ENCODE data around the gene GRK6.

Gene GRK6

DNA sequence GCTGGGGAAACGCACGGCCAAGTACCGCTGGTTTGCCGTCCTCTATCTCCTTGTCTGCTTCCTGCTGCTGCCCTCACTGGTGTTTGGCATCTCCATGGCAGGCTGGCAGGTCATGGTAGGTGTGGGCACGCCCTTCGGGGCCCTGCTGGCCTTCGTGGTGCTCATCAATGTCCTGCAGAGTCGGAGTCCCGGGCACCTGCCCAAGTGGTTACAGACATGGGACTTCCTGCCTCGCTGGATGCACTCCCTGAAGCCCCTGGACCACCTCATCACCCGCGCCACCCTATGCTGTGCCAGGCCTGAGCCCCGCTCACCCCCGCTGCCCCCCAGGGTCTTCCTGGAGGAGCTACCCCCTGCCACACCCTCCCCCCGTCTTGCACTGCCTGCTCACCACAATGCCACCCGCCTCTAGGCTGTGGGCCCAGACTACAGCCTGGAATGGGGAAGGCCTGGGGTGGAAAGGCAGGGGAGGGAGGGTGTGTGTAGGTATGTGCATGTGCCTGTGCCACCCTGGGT is 28.5 kb upstream of the GRK6 start:
- H3K9ac ChIP-seq (ENCODE audit: low read depth in 1 of 2, low read length in 2 of 2) = no peak overlapping the region
- no peak overlapping the region for H3K27ac ChIP-seq (ENCODE audit: low read depth, low read length)
- H3K4me1 ChIP-seq (ENCODE audit: control insufficient read depth in 1 of 2, insufficient read depth in 2 of 2, low read length in 2 of 2) = peaks cover 15 to 19% of the 10 kb centered on the region in 2 donors
- H3K36me3 ChIP-seq (ENCODE audit: control insufficient read depth in 1 of 2, insufficient read depth in 2 of 2, low read length in 2 of 2) = no peaks in the 10 kb centered on the region
- peaks cover 4 to 14% of the 10 kb centered on the region in 2 donors for H3K27me3 ChIP-seq (ENCODE audit: control insufficient read depth in 1 of 2, insufficient read depth in 2 of 2, low read length in 2 of 2)
- H3K9me3 ChIP-seq (ENCODE audit: control insufficient read depth in 1 of 2, low read length in 2 of 2) = no peaks in the 10 kb centered on the region
- no peak overlapping the region for H3K4me3 ChIP-seq (ENCODE audit: low read depth in 1 of 2, low read length in 2 of 2)

DNA sequence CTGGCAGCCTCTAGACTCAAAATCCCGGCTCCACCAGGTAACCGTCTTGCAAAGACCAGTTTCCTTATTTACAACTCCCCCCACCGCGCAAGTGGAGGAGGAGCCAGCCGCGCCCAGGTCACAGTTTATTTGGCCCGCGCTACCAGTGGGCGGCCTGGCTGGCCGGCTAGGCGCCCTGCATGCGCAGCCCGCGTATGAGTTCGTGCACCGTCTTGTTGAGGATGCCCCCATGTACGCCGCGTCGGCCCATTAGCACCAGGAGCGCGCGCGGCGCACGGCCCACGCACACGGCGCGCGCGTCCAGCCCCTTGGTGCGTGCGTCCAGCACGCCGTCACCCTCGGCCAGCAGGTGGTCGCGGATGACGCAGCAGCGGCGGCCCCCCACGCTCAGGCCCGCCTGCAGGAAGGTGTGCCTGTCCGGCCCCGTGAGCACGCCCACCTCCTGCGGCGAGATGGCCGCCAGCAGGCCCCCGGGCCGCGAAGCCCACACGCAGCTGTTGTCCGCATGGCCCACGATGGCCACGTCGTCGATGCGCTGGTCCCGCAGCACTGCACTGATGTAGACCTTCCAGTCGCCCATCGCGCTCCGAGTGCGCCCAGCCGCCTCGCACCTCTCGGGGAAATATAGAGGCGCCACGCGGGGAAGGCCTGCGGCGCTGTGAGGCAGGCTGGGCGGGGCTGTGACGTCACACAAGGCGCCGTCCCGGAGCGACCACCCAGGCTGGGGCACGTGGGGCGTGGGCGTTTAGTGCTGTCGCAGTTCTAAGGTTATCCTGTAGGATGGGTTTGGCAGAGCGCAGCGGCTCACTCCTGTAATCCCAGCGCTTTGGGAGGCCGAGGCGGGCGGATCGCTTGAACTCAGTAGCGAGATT is 26.2 kb upstream of the GRK6 start, which contains the start of gene PFN3:
TSS of gene PFN3 (minus strand) at position 665 of the 872 bp plus-strand sequence. CDS start at position 580, 85 bp downstream.
- Histone ChIP-seq H3K9ac (ENCODE audit: low read depth in 1 of 2, low read length in 2 of 2) (peak within 1 kb of the TSS; percentile 24 to 60), H3K9me3 (ENCODE audit: control insufficient read depth in 1 of 2, low read length in 2 of 2) (no peaks in the 10 kb centered on the region), H3K4me1 (ENCODE audit: control insufficient read depth in 1 of 2, insufficient read depth in 2 of 2, low read length in 2 of 2) (peaks cover 33 to 34% of the 10 kb centered on the region in 2 donors), H3K27ac (ENCODE audit: low read depth, low read length) (peak within 1 kb of the TSS; percentile 30), H3K36me3 (ENCODE audit: control insufficient read depth in 1 of 2, insufficient read depth in 2 of 2, low read length in 2 of 2) (no peaks in the 10 kb centered on the region), H3K4me3 (ENCODE audit: low read depth in 1 of 2, low read length in 2 of 2) (peak within 1 kb of the TSS; percentile 34 to 45), H3K27me3 (ENCODE audit: control insufficient read depth in 1 of 2, insufficient read depth in 2 of 2, low read length in 2 of 2) (peaks cover 6 to 14% of the 10 kb centered on the region in 2 donors)

DNA sequence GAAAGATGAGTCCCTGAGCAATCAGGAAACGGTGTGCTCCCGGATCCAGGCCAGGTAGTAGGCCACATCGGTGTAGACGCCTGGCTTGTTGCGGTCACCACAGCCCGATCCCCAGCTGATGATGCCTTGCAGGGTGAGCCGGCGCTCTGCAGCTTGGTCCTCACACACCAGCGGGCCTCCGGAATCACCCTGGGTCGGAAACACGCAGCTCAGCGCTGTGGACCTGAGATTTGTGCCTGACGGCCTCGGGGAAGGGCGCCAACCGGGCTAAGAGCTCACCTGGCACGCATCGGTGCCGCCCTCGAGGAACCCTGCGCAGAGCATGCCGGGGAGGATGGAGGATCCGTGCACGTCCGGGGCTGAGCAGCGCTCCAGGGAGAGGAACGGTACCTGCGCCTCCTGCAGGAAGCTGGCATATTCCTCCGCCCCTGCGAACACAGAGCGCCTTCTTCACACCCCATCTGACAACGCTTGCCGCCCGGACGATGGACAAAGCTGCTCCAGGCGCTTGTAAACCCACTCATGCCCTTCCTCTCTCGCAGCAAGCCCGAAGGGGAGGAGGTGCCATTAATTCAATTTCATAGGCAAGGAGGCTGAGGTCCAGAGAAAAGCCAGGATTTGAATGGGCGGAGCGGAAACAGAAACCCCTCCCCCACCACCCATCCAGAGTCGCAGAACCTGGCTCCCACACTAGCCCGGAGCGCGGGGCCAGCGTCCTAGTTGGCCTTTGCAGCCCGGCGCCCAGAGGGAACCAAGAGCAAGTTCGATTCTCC is 24.0 kb upstream of the GRK6 start:
- Histone ChIP-seq H3K4me1 (ENCODE audit: control insufficient read depth in 1 of 2, insufficient read depth in 2 of 2, low read length in 2 of 2) (peaks cover 38 to 40% of the 10 kb centered on the region in 2 donors), H3K9ac (ENCODE audit: low read depth in 1 of 2, low read length in 2 of 2) (peak overlapping the region; percentile 69 to 91), H3K27me3 (ENCODE audit: control insufficient read depth in 1 of 2, insufficient read depth in 2 of 2, low read length in 2 of 2) (peaks cover 6 to 14% of the 10 kb centered on the region in 2 donors), H3K36me3 (ENCODE audit: control insufficient read depth in 1 of 2, insufficient read depth in 2 of 2, low read length in 2 of 2) (no peaks in the 10 kb centered on the region), H3K9me3 (ENCODE audit: control insufficient read depth in 1 of 2, low read length in 2 of 2) (no peaks in the 10 kb centered on the region), H3K4me3 (ENCODE audit: low read depth in 1 of 2, low read length in 2 of 2) (peak overlapping the region; percentile 53 to 84), H3K27ac (ENCODE audit: low read depth, low read length) (no peak overlapping the region)

DNA sequence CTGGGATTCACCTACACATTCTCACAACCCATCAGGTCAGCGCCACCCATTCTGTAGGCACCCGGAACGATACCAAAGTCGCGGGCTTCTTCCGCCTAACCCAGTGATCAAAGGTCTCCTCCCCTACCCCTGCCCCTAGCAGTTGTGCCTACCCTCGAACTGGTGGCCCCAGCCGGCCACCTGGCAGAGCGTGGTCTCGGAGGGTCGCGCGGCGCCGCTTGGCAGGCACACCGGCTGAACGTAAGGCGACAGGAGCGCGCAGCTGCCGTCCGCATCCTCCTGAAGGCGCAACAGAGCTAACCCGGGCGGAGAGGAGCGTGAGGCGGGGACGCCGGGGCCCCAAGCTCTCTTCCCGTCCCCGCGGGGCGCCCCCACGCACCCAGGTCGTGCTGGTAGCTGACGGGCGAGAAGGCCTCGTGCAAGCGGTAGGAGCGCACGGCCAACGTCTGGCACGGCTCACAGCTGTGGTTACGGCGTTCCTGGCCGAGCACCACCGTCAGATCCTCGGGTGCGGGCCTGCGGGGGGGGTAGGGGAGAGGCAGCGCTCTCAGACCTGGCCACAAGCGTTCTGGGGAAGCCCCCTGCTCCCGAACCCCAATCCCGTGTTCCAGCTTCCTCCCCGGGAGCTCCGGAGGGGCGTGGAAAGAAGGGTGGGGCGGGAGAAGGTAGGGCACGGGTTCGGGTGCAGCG is 23.2 kb upstream of the GRK6 start:
- peaks cover 6 to 14% of the 10 kb centered on the region in 2 donors for H3K27me3 ChIP-seq (ENCODE audit: control insufficient read depth in 1 of 2, insufficient read depth in 2 of 2, low read length in 2 of 2)
- H3K36me3 ChIP-seq (ENCODE audit: control insufficient read depth in 1 of 2, insufficient read depth in 2 of 2, low read length in 2 of 2) = no peaks in the 10 kb centered on the region
- H3K9me3 ChIP-seq (ENCODE audit: control insufficient read depth in 1 of 2, low read length in 2 of 2) = no peaks in the 10 kb centered on the region
- H3K4me1 ChIP-seq (ENCODE audit: control insufficient read depth in 1 of 2, insufficient read depth in 2 of 2, low read length in 2 of 2) = peaks cover 38 to 40% of the 10 kb centered on the region in 2 donors
- peak overlapping the region; percentile 69 to 91 for H3K9ac ChIP-seq (ENCODE audit: low read depth in 1 of 2, low read length in 2 of 2)
- peak overlapping the region; percentile 53 to 84 for H3K4me3 ChIP-seq (ENCODE audit: low read depth in 1 of 2, low read length in 2 of 2)
- H3K27ac ChIP-seq (ENCODE audit: low read depth, low read length) = peak overlapping the region; percentile 44

DNA sequence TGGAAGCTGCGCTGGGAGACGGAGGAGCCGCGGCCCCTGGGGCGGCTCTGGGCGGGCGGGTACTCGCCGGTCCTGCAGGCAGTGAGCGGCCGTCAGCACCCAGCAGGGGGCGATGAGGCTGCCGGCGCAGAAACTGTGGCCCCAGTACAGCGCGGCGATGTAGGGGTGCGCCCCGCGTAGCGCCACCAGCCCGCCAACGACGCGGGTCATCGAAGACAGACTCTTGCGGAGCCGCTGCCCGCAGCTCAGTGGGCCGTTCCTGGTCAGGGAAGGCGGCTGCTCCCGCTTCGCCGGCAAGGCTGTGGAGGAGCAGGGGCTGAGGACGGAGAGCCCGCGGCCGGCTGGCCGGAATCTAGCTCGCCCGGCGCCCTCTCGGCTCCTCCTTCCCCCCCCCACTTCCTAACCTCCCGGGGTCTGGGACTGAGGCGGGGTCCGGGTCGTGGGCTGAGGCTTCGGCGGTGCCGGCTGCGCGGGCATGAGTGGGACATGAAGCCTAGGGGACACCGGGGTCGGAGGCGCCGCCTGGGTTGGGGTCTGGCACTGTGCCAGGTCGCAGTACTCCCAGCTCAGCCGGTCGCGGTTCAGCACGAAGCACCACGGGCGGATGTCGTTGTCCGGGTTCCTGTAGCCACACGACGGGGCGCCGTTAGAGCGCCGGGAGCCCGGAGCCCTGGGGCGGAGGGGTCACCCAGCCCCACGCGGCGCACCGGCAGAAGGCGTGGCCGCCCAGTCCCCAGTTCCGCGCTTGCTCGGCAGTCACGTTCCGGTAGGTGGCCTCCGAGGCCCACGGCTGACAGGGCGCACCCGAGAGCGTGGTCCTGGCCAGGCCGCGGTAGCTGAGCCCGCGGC is 22.5 kb upstream of the GRK6 start:
- H3K4me1 ChIP-seq (ENCODE audit: control insufficient read depth in 1 of 2, insufficient read depth in 2 of 2, low read length in 2 of 2) = peaks cover 38 to 40% of the 10 kb centered on the region in 2 donors
- H3K9ac ChIP-seq (ENCODE audit: low read depth in 1 of 2, low read length in 2 of 2) = peak overlapping the region; percentile 69 to 91
- peak overlapping the region; percentile 44 for H3K27ac ChIP-seq (ENCODE audit: low read depth, low read length)
- peak overlapping the region; percentile 53 to 84 for H3K4me3 ChIP-seq (ENCODE audit: low read depth in 1 of 2, low read length in 2 of 2)
- H3K36me3 ChIP-seq (ENCODE audit: control insufficient read depth in 1 of 2, insufficient read depth in 2 of 2, low read length in 2 of 2) = no peaks in the 10 kb centered on the region
- no peaks in the 10 kb centered on the region for H3K9me3 ChIP-seq (ENCODE audit: control insufficient read depth in 1 of 2, low read length in 2 of 2)
- H3K27me3 ChIP-seq (ENCODE audit: control insufficient read depth in 1 of 2, insufficient read depth in 2 of 2, low read length in 2 of 2) = peaks cover 6 to 14% of the 10 kb centered on the region in 2 donors

DNA sequence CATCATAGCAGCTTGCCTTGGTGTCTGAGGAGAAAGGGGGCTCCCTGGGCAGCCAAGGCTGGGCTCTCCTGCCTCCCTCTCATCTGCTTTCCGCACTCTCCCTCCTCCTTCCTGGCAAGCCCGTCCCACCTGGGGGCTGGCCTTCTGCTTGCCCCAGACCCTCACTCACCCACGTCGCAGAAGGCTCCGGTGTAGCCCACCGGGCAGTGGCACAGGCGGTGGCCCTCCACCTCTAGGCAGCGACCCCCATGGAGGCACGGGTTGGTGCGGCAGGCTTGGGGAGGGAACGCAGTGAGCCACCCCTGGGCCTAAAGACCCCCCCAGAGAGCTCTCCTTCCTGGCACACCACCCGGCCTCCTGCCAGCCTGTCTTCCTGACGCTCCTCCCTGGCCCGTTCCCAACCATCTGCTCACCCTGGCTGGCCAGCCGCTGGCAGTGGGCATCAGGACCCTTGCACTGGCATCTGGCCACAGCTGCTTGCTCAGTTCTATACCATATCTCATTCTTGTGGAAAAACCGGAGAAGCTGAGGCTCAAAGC is 21.8 kb upstream of the GRK6 start:
- peak overlapping the region; percentile 53 to 84 for H3K4me3 ChIP-seq (ENCODE audit: low read depth in 1 of 2, low read length in 2 of 2)
- peaks cover 6 to 11% of the 10 kb centered on the region in 2 donors for H3K27me3 ChIP-seq (ENCODE audit: control insufficient read depth in 1 of 2, insufficient read depth in 2 of 2, low read length in 2 of 2)
- peaks cover 32 to 37% of the 10 kb centered on the region in 2 donors for H3K4me1 ChIP-seq (ENCODE audit: control insufficient read depth in 1 of 2, insufficient read depth in 2 of 2, low read length in 2 of 2)
- H3K9ac ChIP-seq (ENCODE audit: low read depth in 1 of 2, low read length in 2 of 2) = peak overlapping the region; percentile 69 to 91
- H3K9me3 ChIP-seq (ENCODE audit: control insufficient read depth in 1 of 2, low read length in 2 of 2) = no peaks in the 10 kb centered on the region
- H3K36me3 ChIP-seq (ENCODE audit: control insufficient read depth in 1 of 2, insufficient read depth in 2 of 2, low read length in 2 of 2) = no peaks in the 10 kb centered on the region
- H3K27ac ChIP-seq (ENCODE audit: low read depth, low read length) = no peak overlapping the region

DNA sequence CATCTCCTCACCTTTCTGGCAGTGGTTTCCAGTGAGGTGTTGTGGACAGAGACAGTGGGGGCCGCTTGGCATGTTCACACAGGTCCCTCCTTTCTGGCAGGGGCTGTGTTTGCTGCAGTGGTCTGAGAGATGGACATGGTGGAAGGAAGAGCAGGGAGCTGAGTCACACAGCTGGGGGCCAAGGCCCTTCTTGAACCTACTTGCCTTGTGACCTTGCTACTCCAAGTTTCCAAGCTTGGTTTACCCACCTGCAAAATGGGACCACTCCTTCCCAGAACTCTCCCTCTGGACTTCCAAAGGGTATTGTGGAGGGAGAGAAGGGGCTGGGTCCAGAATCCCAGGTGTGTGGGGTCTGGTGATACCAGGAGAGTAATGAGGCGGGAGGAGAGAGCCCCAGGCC is 21.2 kb upstream of the GRK6 start:
- peak overlapping the region in 1 of 2 donors; percentile 69 for H3K9ac ChIP-seq (ENCODE audit: low read depth in 1 of 2, low read length in 2 of 2)
- peaks cover 31 to 36% of the 10 kb centered on the region in 2 donors for H3K4me1 ChIP-seq (ENCODE audit: control insufficient read depth in 1 of 2, insufficient read depth in 2 of 2, low read length in 2 of 2)
- H3K36me3 ChIP-seq (ENCODE audit: control insufficient read depth in 1 of 2, insufficient read depth in 2 of 2, low read length in 2 of 2) = no peaks in the 10 kb centered on the region
- no peaks in the 10 kb centered on the region for H3K9me3 ChIP-seq (ENCODE audit: control insufficient read depth in 1 of 2, low read length in 2 of 2)
- H3K4me3 ChIP-seq (ENCODE audit: low read depth in 1 of 2, low read length in 2 of 2) = no peak overlapping the region
- H3K27ac ChIP-seq (ENCODE audit: low read depth, low read length) = no peak overlapping the region
- H3K27me3 ChIP-seq (ENCODE audit: control insufficient read depth in 1 of 2, insufficient read depth in 2 of 2, low read length in 2 of 2) = peaks cover 5 to 6% of the 10 kb centered on the region in 2 donors

DNA sequence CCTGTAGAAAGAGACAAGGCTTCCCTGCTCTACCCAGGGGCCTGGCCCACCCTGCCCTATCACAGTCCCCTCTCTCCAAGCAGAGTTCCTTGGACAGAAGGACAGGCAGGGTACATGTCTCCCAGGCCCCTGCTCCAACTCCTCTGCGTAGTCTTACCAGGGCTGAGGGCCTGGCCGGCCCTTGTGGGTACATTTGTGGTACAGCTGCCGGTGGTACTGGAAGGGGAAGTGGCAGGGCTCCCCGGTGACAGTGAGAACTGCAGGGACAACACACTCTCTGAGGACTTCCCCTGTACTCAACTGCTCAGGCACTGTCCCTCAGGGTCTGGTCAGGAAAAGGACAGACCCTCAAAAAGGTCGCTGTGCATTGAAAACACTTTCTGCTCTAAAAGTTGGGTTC is 20.7 kb upstream of the GRK6 start:
- Histone ChIP-seq H3K9me3 (ENCODE audit: control insufficient read depth in 1 of 2, low read length in 2 of 2) (no peaks in the 10 kb centered on the region), H3K27ac (ENCODE audit: low read depth, low read length) (no peak overlapping the region), H3K27me3 (ENCODE audit: control insufficient read depth in 1 of 2, insufficient read depth in 2 of 2, low read length in 2 of 2) (peaks cover 5 to 6% of the 10 kb centered on the region in 2 donors), H3K36me3 (ENCODE audit: control insufficient read depth in 1 of 2, insufficient read depth in 2 of 2, low read length in 2 of 2) (no peaks in the 10 kb centered on the region), H3K9ac (ENCODE audit: low read depth in 1 of 2, low read length in 2 of 2) (no peak overlapping the region), H3K4me3 (ENCODE audit: low read depth in 1 of 2, low read length in 2 of 2) (no peak overlapping the region), H3K4me1 (ENCODE audit: control insufficient read depth in 1 of 2, insufficient read depth in 2 of 2, low read length in 2 of 2) (peaks cover 31 to 36% of the 10 kb centered on the region in 2 donors)

Measured in duodenal mucosa (tissue), 2 donors.